ENCODE results near the gene FOXL2NB. TPM values are rescaled to one million over a fixed set of nuclear protein-coding genes. Genes with fewer than 3 reads are reported as not detected.
A peak's percentile ranks its signal among the peaks of the same experiment; 100 is the strongest.

Gene FOXL2NB
- total and polyA plus RNA-seq, 4 donors, result not detected

- ATAC-seq (ENCODE audit: insufficient read depth, low FRiP score), result no peak
- DNase-seq, result peak; percentile 31 to 52 (median 42)
- 61 to 78% methylated on average over 3 of the region's 3 CpGs for WGBS, 2 donors
- no peak overlapping the region for H3K27ac ChIP-seq (ENCODE audit: low read depth in 1 of 2, low read length in 1 of 2)
- H3K4me1 ChIP-seq (ENCODE audit: control insufficient read depth in 5 of 5, insufficient read depth in 5 of 5, low read length in 5 of 5), result peaks cover 0 to 24% (median 0%) of the 10 kb centered on the region in 5 donors
- H3K9me3 ChIP-seq (ENCODE audit: control insufficient read depth in 4 of 4, insufficient read depth in 3 of 4, low read length in 3 of 4), result no peaks in the 10 kb centered on the region
- no peaks in the 10 kb centered on the region for H3K36me3 ChIP-seq (ENCODE audit: control insufficient read depth in 4 of 4, insufficient read depth in 4 of 4, low read length in 4 of 4)
- H3K4me3 ChIP-seq, result no peak overlapping the region
- H3K27me3 ChIP-seq (ENCODE audit: control insufficient read depth in 3 of 3, insufficient read depth in 3 of 3, low read length in 2 of 3), result peaks cover 0 to 57% (median 55%) of the 10 kb centered on the region in 3 donors
- TF ChIP-seq CTCF (IDR thresholded peaks at IDR 0.05; ENCODE audit: control extremely low read depth, extremely low read depth), result no peak
- H3K9ac ChIP-seq (ENCODE audit: insufficient read depth in 1 of 2, low read length in 2 of 2), result no peak overlapping the region
These were observed 12.9 kb upstream of the FOXL2NB start for GRCh38 chr3:138933981-138934691.

DNA sequence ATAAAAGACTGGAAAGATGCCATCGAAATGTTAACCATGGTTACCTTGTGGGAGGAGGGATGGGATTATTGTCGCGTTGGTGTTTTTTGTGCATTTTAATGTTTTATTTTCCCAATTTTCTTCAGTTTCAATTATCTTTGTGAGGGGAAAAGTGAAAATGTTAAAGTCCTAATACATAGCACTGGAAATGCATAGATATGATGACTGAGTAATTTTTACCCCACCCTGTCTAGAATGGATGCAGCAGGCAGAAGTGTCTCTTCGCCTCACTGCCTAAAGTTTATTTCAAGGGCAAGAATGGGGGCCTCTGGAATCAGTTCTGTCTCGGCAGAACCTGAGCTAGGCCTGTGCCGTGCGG lies 11.5 kb upstream of the FOXL2NB start:
- no peak for TF ChIP-seq CTCF (IDR thresholded peaks at IDR 0.05; ENCODE audit: control extremely low read depth, extremely low read depth)
- no peaks in the 10 kb centered on the region for H3K36me3 ChIP-seq (ENCODE audit: control insufficient read depth in 4 of 4, insufficient read depth in 4 of 4, low read length in 4 of 4)
- no peak for ATAC-seq (ENCODE audit: insufficient read depth, low FRiP score)
- H3K4me1 ChIP-seq (ENCODE audit: control insufficient read depth in 5 of 5, insufficient read depth in 5 of 5, low read length in 5 of 5), result peaks cover 0 to 29% (median 0%) of the 10 kb centered on the region in 5 donors
- H3K4me3 ChIP-seq, result no peak overlapping the region
- H3K9me3 ChIP-seq (ENCODE audit: control insufficient read depth in 4 of 4, insufficient read depth in 3 of 4, low read length in 3 of 4), result peaks cover 0 to 1% (median 0%) of the 10 kb centered on the region in 4 donors
- H3K27me3 ChIP-seq (ENCODE audit: control insufficient read depth in 3 of 3, insufficient read depth in 3 of 3, low read length in 2 of 3), result peaks cover 4 to 68% (median 67%) of the 10 kb centered on the region in 3 donors
- H3K9ac ChIP-seq (ENCODE audit: insufficient read depth in 1 of 2, low read length in 2 of 2), result no peak overlapping the region
- no peak overlapping the region for H3K27ac ChIP-seq (ENCODE audit: low read depth in 1 of 2, low read length in 1 of 2)
- WGBS, 2 donors, result 58 to 80% methylated on average over 7 of the region's 7 CpGs
- DNase-seq, result no peak

DNA sequence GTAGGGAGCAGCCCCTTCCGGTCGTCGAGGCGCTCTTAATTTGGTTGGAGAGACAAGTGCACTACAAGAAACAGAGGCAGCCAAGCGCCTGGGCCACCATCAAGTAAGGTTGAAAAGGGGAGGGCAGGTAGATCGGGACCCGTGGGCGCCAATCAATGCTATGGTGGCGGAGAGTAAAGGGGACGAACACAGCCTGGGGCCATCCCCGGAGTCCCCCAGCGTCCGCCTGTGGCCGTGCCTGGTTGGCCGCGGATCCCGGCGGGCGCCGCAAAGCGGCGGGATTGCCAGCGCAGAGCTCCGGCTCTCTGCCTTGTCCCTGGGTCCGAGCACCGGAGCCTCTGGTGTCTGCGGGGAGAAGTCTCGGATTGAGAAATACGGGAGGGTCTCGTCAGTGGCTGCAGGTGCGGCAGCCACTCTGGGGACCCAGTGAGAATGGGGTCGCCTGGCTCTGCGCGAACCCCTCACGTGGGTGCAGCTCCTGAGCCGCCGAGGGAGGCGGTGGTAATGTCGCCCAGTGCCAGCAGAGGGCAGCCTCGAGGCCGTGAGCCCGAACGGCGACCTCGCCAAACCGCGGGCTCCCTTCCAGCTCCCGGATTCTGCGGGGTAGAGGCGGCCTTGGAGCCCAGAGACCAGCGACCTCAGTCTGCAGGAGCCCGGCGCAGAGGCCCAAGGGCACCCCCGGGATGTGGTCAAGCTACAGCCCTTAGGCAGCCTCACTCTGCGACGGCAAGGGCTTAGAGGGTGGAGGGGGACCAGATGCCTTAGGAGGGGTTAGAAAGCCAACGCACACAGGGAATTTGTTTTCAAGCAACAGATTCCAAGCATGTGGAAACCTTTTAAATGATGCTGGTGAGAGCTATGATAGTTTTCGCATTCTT lies 10.9 kb upstream of the FOXL2NB start:
- ATAC-seq (ENCODE audit: insufficient read depth, low FRiP score), result peak; percentile 80
- H3K27ac ChIP-seq (ENCODE audit: low read depth in 1 of 2, low read length in 1 of 2), result no peak overlapping the region
- H3K4me1 ChIP-seq (ENCODE audit: control insufficient read depth in 5 of 5, insufficient read depth in 5 of 5, low read length in 5 of 5), result peaks cover 0 to 29% (median 0%) of the 10 kb centered on the region in 5 donors
- peak; percentile 56 for TF ChIP-seq CTCF (IDR thresholded peaks at IDR 0.05; ENCODE audit: control extremely low read depth, extremely low read depth)
- peak; percentile 62 to 78 (median 69) for DNase-seq
- 2 to 5% methylated on average over 58 of the region's 58 CpGs for WGBS, 2 donors
- no peaks in the 10 kb centered on the region for H3K36me3 ChIP-seq (ENCODE audit: control insufficient read depth in 4 of 4, insufficient read depth in 4 of 4, low read length in 4 of 4)
- H3K9ac ChIP-seq (ENCODE audit: insufficient read depth in 1 of 2, low read length in 2 of 2), result no peak overlapping the region
- H3K4me3 ChIP-seq, result no peak overlapping the region
- peaks cover 0 to 1% (median 0%) of the 10 kb centered on the region in 4 donors for H3K9me3 ChIP-seq (ENCODE audit: control insufficient read depth in 4 of 4, insufficient read depth in 3 of 4, low read length in 3 of 4)
- peaks cover 4 to 75% (median 70%) of the 10 kb centered on the region in 3 donors for H3K27me3 ChIP-seq (ENCODE audit: control insufficient read depth in 3 of 3, insufficient read depth in 3 of 3, low read length in 2 of 3)
